Activated CD4-positive, alpha-beta T cell treated with anti-CD3 and anti-CD28 coated beads for 48 hours (primary cell): ENCODE data around the gene SCLT1.

Experiments
- DNase-seq: peaks from one replicate; pipeline ENCODE4 v3.0.0-alpha.2; 2020

Gene SCLT1

GRCh38 chr4:128866269-128866668 lies 227.1 kb downstream of the SCLT1 start:
- no peak for DNase-seq

DNA sequence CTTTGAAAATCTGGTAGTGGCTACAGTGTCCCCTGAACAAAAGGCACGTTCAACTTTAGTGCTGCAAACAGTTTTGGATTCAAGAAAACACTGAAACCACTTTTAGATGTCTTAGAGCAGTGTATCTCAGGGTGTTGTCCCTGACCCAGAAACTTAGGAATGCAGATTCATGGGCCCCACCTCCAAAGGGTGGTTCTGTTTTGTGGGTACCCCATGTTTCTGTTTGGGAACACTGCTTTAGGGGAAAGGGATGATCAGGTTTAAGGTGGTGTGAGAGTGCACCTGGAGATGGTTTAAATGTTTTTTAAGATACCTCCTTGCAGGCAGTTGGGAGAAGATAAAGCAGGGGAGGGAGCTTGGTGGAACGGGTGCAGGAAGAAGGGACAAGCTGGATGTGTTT lies 228.2 kb downstream of the SCLT1 start:
- no peak for DNase-seq

- peak; percentile 73 for DNase-seq
These were observed 229.8 kb downstream of the SCLT1 start for GRCh38 chr4:128863312-128864075.

GRCh38 chr4:128862608-128863311 lies 230.6 kb downstream of the SCLT1 start:
- peak; percentile 51 for DNase-seq

DNA sequence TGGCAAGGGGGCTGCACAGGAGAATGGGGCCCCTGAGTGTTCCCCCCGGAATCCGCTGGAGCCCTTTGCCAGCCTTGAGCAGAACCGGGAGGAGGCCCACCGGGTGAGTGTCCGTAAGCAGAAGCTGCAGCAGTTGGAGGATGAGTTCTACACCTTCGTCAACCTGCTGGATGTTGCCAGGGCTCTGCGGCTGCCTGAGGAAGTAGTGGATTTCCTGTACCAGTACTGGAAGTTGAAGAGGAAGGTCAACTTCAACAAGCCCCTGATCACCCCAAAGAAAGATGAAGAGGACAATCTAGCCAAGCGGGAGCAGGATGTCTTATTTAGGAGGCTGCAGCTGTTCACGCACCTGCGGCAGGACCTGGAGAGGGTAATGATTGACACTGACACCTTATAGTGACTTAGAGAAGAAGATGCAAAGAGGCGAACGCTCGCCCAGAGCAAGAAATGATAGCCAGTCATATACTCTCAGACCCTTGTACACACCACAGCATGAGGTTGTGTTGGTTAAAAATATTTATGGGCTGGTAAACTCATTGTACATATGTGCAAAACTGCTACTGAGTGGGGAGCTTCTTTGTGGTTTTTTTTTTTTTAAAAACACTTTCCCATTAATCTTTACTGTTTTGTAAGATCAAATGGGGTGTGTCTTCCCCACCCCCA lies 231.4 kb downstream of the SCLT1 start:
- no peak for DNase-seq

DNA sequence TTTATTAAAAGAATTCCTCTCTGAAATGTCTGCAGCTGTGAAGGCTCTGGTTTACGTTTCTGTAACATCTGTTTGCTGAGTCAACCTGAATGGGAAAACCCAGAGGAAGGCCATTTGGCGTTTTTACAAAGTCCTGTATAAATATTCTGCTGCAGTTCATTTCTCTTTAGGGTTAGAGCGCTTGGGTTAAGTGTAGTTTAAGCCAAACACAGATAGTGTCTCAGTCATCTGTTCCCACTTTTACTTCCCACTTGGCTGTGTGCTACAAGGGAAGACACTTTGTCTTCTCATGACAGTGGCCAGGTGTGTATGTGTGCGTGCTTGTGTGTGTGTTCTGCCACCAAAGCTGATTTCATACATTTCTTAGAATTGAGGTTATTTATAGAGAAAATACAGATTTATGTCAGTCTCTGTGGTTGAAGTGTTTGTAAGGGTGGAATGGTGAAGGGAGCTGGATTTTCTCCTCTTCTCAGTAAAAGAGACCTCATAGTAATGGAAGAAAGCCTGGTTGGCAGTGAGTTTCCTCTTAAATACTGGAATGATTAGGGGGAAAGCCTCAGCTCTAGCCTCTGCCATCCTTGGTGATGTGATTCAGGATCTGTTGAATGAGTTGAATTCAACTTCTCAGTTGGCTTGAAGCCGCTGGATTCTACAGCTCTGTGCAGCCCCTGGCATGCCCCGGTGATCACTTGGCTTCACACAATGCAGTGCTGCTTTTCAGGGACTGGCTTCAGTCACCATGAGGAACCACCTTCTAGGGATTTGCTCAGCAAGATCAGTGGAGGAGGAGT lies 233.3 kb downstream of the SCLT1 start:
- no peak for DNase-seq

DNA sequence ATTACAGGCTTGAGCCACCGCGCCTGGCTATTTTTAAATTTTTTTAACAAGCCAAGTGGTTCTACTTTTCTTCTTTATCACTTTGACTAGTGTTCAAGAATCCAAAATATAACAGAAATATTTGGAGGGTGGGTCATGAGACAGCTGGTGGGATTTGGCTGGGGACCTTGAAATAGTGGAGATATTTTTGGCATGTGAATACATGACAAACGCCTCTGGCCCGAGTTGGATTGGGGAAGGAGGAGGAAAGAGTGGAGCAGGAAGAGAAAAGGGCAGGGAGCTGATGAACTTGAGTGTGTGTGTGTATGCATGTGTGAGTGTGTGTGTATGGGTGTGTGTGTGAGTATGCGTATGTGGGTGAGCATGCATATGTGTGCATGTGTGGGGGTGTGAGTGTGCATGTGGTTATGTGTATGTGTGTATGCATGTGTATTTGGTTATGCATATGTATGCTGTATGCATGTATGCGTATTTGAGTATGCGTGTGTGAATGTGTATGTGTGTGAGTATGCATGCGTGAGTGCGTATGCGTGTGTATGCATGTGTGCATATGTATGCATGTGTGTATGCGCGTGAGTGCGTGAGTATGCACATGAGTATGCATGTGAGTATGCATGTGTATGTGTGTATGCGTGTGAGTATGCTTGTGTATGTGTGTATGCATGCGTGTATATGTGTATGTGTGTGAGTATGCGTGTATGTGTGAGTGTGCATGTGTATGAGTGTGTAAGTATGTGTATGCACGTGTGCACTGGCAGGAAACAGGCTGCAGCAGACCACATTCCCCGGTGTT lies 234.3 kb downstream of the SCLT1 start:
- no peak for DNase-seq

DNA sequence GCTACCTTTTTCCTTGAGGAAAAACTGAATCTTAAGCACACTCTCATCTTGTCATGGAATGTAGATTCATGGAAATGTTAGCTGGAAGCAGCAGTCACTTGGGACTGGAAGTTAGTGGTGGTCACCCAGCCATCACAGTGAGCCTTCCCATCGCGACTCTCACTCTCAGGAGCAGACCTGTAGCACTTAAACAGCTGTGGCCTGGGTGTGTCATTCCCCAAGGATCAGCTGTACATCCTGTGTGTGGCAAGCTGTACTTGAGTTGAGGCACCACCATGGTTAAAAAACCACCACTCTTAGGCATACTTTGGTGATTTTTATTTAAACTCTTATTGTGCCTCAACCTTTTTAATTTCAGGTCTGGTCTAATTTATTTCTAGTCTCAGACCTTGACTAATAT lies 237.1 kb downstream of the SCLT1 start:
- no peak for DNase-seq

DNA sequence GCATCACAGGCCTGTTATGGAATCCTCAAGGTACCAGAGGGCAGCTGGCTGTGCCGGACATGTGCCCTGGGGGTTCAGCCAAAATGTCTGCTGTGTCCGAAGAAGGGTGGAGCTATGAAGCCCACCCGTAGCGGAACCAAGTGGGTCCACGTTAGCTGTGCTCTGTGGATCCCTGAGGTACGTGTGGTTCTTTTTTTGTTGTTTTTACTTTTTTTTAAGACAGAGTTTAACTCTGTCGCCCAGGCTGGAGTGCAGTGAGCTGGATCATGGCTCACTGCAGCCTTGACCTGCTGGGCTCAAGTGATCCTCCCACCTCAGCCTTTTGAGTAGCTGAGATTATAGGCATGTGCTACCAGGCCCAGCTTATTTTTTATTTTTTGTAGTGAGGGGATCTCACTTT lies 237.7 kb downstream of the SCLT1 start:
- no peak for DNase-seq

DNA sequence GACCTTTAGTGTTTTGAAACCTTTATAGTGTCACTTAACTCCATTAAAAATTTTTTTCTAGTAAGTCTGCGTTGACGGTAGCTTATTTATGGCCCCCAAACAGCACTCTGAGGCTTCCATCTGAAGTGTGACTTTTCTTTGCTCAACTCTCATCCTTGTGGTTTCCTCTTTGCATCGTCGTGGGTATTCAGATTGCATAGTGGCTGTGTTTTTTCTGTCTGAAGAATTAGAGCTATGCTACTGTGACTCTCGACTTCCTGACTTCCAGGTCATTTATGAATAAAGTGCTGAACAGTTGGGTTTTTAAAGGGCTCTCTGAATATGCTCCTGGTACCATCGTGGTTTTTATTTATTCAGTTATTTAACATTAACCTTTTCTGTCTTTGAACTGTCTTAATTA lies 238.9 kb downstream of the SCLT1 start:
- no peak for DNase-seq

- DNase-seq, result no peak
These were observed 239.6 kb downstream of the SCLT1 start for GRCh38 chr4:128853741-128854140.

GRCh38 chr4:128850252-128850651 lies 243.1 kb downstream of the SCLT1 start:
- no peak for DNase-seq

DNA sequence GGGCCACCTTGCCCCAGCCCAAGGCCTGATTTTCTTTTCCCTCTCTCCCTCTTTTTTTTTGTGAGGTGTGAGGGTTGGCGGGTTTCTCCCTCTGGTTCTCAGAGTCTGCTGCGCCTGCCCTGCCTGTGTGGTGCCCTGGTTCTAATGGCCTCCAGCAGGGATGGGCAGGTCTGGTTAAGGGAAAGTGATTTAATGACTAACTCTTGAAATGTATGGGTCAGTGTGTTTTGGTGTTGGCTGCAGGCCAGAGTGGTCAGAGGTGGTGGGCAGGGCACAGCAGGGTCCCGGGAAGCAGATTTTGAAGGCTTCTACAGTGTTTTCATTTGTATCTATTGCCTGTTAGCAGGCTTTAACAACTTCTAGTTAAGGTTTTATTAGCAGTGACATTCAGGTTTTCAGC lies 244.9 kb downstream of the SCLT1 start:
- DNase-seq, result no peak

DNA sequence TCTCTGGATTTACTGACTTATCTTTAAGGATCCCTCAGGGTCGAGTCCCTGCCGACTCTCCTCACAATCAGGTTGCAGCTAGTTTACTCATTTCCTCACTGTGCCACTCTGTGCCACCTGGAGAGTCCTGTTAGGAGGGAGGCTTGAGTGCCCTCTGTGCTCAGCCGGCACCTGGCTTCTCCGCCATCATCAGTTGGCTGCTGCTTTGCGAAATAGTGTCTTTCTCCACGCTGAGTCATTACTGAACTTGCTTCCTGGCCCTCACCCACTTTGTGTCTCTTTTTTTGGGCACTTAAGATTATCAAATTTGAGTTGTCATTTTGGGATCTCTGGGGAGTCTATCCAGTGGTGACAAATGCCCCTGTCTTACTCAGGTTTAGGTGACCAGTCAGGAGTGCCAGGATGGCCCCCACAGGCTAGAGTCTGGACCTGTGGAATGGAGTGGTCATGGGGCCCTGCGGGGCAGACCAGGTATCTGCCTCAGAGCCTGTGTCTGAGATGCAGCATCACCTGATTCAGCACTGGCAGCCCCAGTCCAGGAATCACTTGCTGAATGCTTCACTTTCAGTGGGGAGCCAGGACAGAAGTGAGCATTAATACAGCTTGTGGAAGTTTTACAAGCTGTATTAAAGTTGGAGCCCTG lies 246.1 kb downstream of the SCLT1 start:
- DNase-seq, result no peak

- no peak for DNase-seq
These were observed 247.3 kb downstream of the SCLT1 start for GRCh38 chr4:128846063-128846462.

- DNase-seq, result no peak
These were observed 248.4 kb downstream of the SCLT1 start for GRCh38 chr4:128844931-128845330.

DNA sequence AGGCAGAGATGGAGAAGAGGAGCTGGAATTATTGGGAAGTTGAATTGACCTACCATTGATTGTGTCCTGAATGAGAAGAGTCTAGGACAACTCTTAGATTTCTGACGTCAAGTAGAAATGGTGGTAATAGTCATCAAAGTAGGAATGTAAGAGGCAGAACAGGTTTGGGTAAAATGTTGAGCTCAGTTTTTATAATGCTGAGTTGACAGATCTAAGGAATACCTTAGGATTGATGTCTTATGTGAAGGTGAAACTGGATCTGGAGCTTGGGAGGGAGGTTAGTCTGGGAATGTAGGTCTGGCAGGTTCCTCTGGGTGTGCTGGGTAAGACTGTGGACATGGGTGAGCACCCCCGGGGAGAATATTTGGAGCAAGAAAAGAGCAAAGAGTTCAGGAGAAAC lies 251.9 kb downstream of the SCLT1 start:
- DNase-seq, result no peak

DNA sequence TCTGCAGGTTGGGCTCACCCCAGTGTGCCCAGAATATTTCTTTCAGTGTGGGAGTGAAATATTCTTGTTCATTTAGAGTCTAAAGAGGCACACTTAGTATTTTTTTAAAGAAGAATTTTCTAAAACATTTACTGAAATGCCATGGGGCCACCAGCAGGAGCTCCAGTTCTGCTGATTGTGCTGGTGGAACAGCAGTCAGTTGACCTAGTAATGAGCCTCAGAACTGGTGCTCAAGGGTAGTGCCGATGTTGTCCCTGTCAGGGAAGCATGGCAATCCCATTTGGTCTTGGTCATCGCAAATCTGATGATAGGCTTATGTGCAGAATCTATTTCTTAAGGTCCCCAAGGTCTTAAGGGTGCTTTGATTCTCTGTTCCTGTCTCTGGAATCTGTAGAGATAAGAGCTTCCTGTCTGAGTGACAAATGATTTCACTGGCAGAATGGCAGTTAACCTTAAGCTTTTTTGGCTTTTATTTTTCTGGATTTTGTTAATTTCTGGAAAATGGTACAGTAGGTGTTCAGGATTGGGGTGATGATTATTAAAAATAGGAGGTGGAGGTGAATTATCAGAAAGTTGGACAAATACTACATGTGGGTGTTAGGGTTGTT lies 252.5 kb downstream of the SCLT1 start:
- DNase-seq, result no peak

- DNase-seq, result no peak
These were observed 255.7 kb downstream of the SCLT1 start for GRCh38 chr4:128837679-128838078.

DNA sequence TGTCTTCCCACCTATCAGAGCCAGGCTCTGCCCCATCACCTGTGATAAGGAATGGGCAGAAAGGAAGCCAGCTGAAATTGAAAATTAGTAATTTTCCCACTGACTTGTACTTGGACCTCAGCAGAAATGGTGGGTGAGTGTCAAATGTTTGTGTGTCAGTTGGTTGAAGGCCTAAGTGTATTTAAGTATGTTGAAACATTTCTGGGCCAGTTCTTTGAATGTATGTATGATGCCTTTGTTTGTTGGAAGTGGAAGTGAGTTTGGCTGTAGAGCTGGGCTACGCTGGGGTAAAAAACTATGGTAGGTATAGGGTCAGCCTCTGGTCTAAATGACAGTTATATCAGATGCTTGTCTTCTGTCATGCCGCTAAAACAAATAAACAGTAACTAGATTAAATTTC lies 256.1 kb downstream of the SCLT1 start:
- no peak for DNase-seq

DNA sequence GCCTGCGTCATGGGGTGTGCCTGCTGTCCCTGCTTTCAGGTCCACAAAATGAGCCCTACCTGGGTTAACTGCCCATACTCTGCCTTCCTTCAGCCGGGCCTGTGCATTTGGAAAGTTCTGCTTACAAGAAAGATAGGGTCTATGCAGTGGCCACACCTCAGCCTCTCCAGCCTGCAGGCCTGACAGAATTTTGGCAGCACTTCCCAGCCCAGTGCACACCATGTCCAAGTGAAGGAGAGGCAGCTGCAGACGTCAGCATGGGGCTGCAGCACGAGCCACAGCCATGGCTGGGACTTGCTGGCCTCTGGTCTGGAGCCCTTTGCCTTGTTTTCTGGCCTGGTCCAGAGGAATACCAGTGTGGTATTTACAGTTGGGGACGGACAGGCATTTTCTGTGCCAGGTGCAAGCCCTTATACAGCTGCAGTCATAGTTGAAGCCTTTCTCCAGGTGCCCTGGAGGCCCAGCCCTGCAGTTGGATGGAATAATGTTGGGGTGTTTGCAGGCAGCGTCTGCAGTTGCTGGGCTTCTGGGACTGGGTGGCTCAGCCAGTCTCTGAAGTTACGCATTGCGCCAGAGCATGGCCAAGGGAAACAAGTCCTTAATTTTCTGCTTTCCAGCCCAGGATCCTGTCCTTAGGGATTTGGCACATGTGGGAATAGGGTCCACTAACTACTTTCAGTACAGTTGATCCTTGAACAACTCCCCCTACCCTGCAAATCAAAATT lies 257.7 kb downstream of the SCLT1 start:
- no peak for DNase-seq
